Measurements from ENCODE around the gene AXDND1. TPM values are rescaled to one million over a fixed set of nuclear protein-coding genes. Genes with fewer than 3 reads are reported as not detected.

Gene AXDND1
- total RNA-seq, 4 donors from 2014 or later: 2.5 TPM; not detected in 3

GRCh38 chr1:179530352-179530751, 164.6 kb downstream of the AXDND1 start:
- no peaks in the 10 kb centered on the region for H3K9me3 ChIP-seq
- intact Hi-C loops (cut with DNase I): no loop called here
- DNase-seq (ENCODE audit: extremely low spot score): no peak
- H3K36me3 ChIP-seq: no peaks in the 10 kb centered on the region
- TF ChIP-seq POLR2A (IDR thresholded peaks at IDR 0.05; ENCODE audit: low read depth): no peak
- TF ChIP-seq POLR2AphosphoS5 (IDR thresholded peaks at IDR 0.05): no peak
- TF ChIP-seq CTCF (IDR thresholded peaks at IDR 0.05): no peak
- TF ChIP-seq EP300 (IDR thresholded peaks at IDR 0.05): no peak
- H3K4me1 ChIP-seq: no peaks in the 10 kb centered on the region
- no peaks in the 10 kb centered on the region for H3K27me3 ChIP-seq
- no peak overlapping the region for H3K27ac ChIP-seq (replicated peaks in 1 of 4)
- no peak overlapping the region for H3K4me3 ChIP-seq
- WGBS: 33% methylated on average over 1 of the region's 1 CpG

- H3K4me3 ChIP-seq: no peak overlapping the region
- no peak for DNase-seq (ENCODE audit: extremely low spot score)
- intact Hi-C loops (cut with DNase I): no loop called here
- TF ChIP-seq POLR2AphosphoS5 (IDR thresholded peaks at IDR 0.05): no peak
- TF ChIP-seq POLR2A (IDR thresholded peaks at IDR 0.05; ENCODE audit: low read depth): no peak
- no peak for TF ChIP-seq CTCF (IDR thresholded peaks at IDR 0.05)
- no peak for TF ChIP-seq EP300 (IDR thresholded peaks at IDR 0.05)
- H3K27ac ChIP-seq (replicated peaks in 1 of 4): no peak overlapping the region
- H3K36me3 ChIP-seq: no peaks in the 10 kb centered on the region
- H3K9me3 ChIP-seq: no peaks in the 10 kb centered on the region
- peaks cover 0 to 10% (median 0%) of the 10 kb centered on the region in 4 donors for H3K27me3 ChIP-seq
- no peaks in the 10 kb centered on the region for H3K4me1 ChIP-seq
- 71% methylated on average over 2 of the region's 2 CpGs for WGBS
Observed at GRCh38 chr1:179541774-179542173, 176.0 kb downstream of the AXDND1 start.

GRCh38 chr1:179545321-179545720, 179.6 kb downstream of the AXDND1 start:
- no peak for DNase-seq (ENCODE audit: extremely low spot score)
- 33% methylated on average over 3 of the region's 3 CpGs for WGBS
- intact Hi-C loops (cut with DNase I): no loop called here
- Histone ChIP-seq H3K4me3 (no peak overlapping the region), H3K9me3 (no peaks in the 10 kb centered on the region), H3K27me3 (peaks cover 0 to 9% (median 0%) of the 10 kb centered on the region in 4 donors), H3K36me3 (no peaks in the 10 kb centered on the region), H3K4me1 (no peaks in the 10 kb centered on the region), H3K27ac (replicated peaks in 1 of 4) (no peak overlapping the region)
- TF ChIP-seq POLR2AphosphoS5 (IDR thresholded peaks at IDR 0.05) (no peak), POLR2A (IDR thresholded peaks at IDR 0.05; ENCODE audit: low read depth) (no peak), EP300 (IDR thresholded peaks at IDR 0.05) (no peak), CTCF (IDR thresholded peaks at IDR 0.05) (no peak)

- Histone ChIP-seq H3K27ac (replicated peaks in 1 of 4) (no peak overlapping the region), H3K9me3 (no peaks in the 10 kb centered on the region), H3K4me3 (no peak overlapping the region), H3K36me3 (no peaks in the 10 kb centered on the region), H3K4me1 (no peaks in the 10 kb centered on the region), H3K27me3 (no peaks in the 10 kb centered on the region)
- no peak for DNase-seq (ENCODE audit: extremely low spot score)
- intact Hi-C loops (cut with DNase I): no loop called here
- TF ChIP-seq CTCF (IDR thresholded peaks at IDR 0.05) (no peak), POLR2A (IDR thresholded peaks at IDR 0.05; ENCODE audit: low read depth) (no peak), EP300 (IDR thresholded peaks at IDR 0.05) (no peak), POLR2AphosphoS5 (IDR thresholded peaks at IDR 0.05) (no peak)
- WGBS: 64% methylated on average over 2 of the region's 2 CpGs
Observed at GRCh38 chr1:179547021-179547535, 181.3 kb downstream of the AXDND1 start.

Data from esophagus muscularis mucosa (tissue), 4 donors.